ENCODE measurements around the gene LSAMP. TPM values are rescaled to one million over a fixed set of nuclear protein-coding genes. Genes with fewer than 3 reads are reported as not detected.

The LSAMP gene
- total RNA-seq, 1 experiment from 2014 or later = 0.90 TPM

DNA sequence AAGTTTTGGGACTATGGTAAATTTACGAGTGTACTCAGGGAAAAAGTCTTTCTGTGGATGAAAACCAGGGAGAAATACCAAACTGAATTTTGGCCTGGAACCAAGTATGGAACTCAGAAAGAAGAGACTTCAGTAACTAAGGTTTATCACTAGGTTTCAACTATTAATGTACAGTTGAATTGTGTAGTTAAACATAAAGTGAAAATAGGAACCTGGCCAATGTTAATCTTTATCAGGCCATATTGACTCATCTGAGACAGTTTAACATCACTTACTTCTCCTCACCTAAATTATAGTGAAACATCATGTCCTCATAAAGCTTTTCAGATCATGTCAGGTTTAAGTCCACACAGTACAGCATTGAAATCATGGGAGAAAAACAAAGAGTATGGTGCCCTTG, 197.7 kb downstream of the LSAMP start:
- H2BK15ac ChIP-seq (ENCODE audit: low read depth, low read length) = no peak overlapping the region
- H3T11ph ChIP-seq (ENCODE audit: low read length) = no peak overlapping the region
- Mint-ChIP-seq H3K4me1 (peaks cover 4 to 5% of the 10 kb centered on the region in 2 experiments; a peak in 3 of 4 replicates), H3K27ac (no peak overlapping the region), H3K27me3 (ENCODE audit: low read depth) (no peaks in the 10 kb centered on the region), H3K9me3 (no peaks in the 10 kb centered on the region), H3K4me3 (no peak overlapping the region), H3K36me3 (ENCODE audit: insufficient read depth in 1 of 3, low read depth in 3 of 3) (no peaks in the 10 kb centered on the region)
- H2BK120ac ChIP-seq (ENCODE audit: low read depth, low read length, poor library complexity, severe bottlenecking) = no peak overlapping the region
- no peak overlapping the region for H3K9ac ChIP-seq (ENCODE audit: extremely low read depth, insufficient read length, low read length)
- H3K14ac ChIP-seq (ENCODE audit: insufficient read depth, low read length) = no peak overlapping the region
- no peak overlapping the region for H2BK20ac ChIP-seq (ENCODE audit: low read depth, low read length, poor library complexity, severe bottlenecking)
- H3K23me2 ChIP-seq (ENCODE audit: insufficient read length, low read depth, low read length, poor library complexity, severe bottlenecking) = no peaks in the 10 kb centered on the region
- no peak overlapping the region for H3K4ac ChIP-seq (ENCODE audit: low read depth, low read length)
- H3K56ac ChIP-seq (ENCODE audit: insufficient read length, low read depth, low read length) = no peak overlapping the region
- no CpG with 5 or more reads among the region's 1 CpG for WGBS (ENCODE audit: extremely low coverage, insufficient read length, low lambda C conversion rate)
- no peak overlapping the region for H2AK5ac ChIP-seq (ENCODE audit: insufficient read length, low read length)
- no peaks in the 10 kb centered on the region for H4K20me1 ChIP-seq (ENCODE audit: control insufficient read depth, insufficient read depth, insufficient read length)
- no peak overlapping the region for H2AFZ ChIP-seq (ENCODE audit: low read length)
- H3K23ac ChIP-seq (ENCODE audit: insufficient read length, low read depth, low read length) = no peak overlapping the region
- no peak overlapping the region for H2BK12ac ChIP-seq (ENCODE audit: insufficient read length, low read depth, low read length)
- H3K18ac ChIP-seq (ENCODE audit: insufficient read length, low read depth, low read length) = no peak overlapping the region
- H2BK5ac ChIP-seq (ENCODE audit: insufficient read length, low read length) = no peak overlapping the region
- H3K4me2 ChIP-seq (ENCODE audit: insufficient read depth, insufficient read length, low read length) = no peak overlapping the region
- H3K4me1 ChIP-seq (ENCODE audit: insufficient read depth, low read length) = no peaks in the 10 kb centered on the region; the same call in 1 of the 2 replicates
- H3K79me2 ChIP-seq (ENCODE audit: insufficient read depth, low read length) = no peaks in the 10 kb centered on the region
- DNase-seq = no peak
- no peaks in the 10 kb centered on the region for H3K9me3 ChIP-seq (ENCODE audit: control insufficient read depth, low read depth, low read length)
- TF ChIP-seq, protein P1, sequence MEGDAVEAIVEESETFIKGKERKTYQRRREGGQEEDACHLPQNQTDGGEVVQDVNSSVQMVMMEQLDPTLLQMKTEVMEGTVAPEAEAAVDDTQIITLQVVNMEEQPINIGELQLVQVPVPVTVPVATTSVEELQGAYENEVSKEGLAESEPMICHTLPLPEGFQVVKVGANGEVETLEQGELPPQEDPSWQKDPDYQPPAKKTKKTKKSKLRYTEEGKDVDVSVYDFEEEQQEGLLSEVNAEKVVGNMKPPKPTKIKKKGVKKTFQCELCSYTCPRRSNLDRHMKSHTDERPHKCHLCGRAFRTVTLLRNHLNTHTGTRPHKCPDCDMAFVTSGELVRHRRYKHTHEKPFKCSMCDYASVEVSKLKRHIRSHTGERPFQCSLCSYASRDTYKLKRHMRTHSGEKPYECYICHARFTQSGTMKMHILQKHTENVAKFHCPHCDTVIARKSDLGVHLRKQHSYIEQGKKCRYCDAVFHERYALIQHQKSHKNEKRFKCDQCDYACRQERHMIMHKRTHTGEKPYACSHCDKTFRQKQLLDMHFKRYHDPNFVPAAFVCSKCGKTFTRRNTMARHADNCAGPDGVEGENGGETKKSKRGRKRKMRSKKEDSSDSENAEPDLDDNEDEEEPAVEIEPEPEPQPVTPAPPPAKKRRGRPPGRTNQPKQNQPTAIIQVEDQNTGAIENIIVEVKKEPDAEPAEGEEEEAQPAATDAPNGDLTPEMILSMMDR (conservative IDR thresholded peaks at IDR 0.05) = no peak
- no peaks in the 10 kb centered on the region; the same call in 1 of the 2 replicates for H3K27me3 ChIP-seq (ENCODE audit: insufficient read depth, low read length)
- H3K79me1 ChIP-seq (ENCODE audit: insufficient read depth, low read depth, low read length, poor library complexity, severe bottlenecking) = no peaks in the 10 kb centered on the region
- no peak overlapping the region for H4K91ac ChIP-seq (ENCODE audit: insufficient read length, low read depth, low read length)
- H3K27ac ChIP-seq (ENCODE audit: insufficient read length, low read depth, low read length) = no peak overlapping the region
- no peak overlapping the region for H4K5ac ChIP-seq (ENCODE audit: insufficient read length, low read depth, low read length)
- no peak overlapping the region for H4K8ac ChIP-seq (replicated peaks; ENCODE audit: insufficient read length, low read depth, low read length)
